Raji (cell line): ENCODE data around the gene PILRB.

Experiments used
- POLR2A ChIP-seq: IDR thresholded peaks from 2 replicates; pipeline ENCODE4 v1.6.1; 2011; ENCODE audit warnings: low read depth, low read length, control low read depth; ENCODE audit not compliant: insufficient read depth

Gene PILRB

DNA sequence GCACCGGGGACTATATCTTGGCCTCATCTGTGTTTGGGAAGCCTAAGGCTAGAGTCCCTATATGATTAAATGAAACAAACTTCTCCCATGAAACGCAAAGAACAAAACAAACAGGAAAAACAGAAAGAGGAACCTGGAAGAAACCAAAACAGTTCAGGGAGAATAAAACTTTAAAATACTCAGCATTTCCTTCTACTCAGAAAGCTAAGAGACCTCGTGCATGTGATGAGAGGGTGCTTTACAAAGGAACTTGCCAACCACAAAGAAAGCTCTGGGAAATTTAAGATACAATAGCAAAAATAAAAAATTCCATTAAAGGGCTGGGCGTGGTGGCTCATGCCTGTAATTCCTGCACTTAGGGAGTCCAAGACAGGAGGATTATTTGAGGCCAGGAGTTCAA, 22.3 kb downstream of the PILRB start:
- TF ChIP-seq POLR2A: no peak

- no peak for TF ChIP-seq POLR2A
Measured at GRCh38 chr7:100384628-100385294, 26.8 kb downstream of the PILRB start.

GRCh38 chr7:100386940-100387339, 29.0 kb downstream of the PILRB start:
- TF ChIP-seq POLR2A: no peak

- no peak for TF ChIP-seq POLR2A
Measured at GRCh38 chr7:100387695-100388094, 29.8 kb downstream of the PILRB start.

GRCh38 chr7:100389437-100390088, 31.6 kb downstream of the PILRB start:
- TF ChIP-seq POLR2A: no peak

DNA sequence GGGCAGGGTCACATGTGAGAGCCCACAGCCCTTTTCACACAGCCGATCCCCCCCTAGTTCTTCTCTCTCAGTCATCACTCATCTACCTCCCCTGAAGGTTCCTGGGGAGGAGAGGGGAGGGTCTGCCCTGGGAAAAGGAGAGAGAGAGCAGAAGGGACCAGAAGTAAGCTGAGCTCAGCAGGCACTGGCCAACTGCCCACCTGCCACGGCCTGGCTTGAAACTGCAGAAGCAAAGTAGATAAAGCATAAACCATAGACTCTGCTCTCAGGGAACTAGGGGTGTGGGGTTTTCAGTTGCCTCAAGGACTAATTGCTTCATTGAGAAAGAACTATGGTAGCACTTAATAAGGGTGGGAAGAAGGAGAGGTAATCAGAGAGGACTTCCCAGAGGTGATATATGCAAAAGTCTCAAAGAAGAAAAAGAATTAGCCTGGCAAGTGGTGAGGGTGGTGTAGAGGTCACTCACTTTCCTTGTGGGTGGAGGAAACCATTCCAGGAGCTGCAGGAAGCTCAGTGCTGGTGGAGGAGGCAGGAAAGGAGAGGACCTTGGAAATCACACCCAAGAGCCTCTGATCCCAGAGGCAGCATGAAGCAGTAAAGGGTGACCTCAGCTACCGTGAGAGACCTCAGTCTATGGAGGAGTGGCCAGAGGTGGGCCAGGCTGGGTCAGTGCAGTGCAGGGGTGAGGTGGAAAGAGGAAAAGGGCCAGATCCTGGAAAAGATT, 32.5 kb downstream of the PILRB start:
- no peak for TF ChIP-seq POLR2A

DNA sequence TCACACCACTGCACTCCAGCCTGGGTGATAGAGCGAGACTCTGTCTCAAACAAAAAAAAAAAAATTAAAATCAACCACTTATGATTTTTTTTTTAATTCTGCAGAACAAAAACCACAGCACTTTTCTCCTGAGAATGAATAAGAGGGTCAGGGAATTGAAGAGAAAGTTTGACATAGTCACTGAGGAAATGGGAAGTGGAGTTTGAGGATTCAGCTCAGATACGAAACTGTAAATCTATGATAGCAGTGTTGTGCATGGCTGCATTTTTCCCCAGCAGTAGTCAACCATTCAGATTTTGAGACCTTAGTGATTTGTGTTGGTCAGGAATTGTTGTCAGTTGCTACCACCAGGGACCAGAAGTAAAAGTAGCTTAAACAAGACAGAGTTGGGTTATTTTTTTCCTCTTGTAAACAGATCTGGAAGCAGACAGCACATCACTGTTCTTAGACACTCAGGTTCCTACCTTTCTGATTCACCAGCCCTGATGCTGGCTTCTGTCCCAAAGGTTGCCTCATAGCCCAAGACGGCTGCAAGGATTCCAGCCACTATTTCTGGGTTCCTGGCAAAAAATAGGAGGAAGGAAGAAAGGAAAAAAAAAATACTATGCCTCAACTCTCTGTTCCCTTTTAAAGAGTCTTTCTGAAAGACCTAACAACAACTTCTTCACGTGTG, 35.5 kb downstream of the PILRB start:
- no peak for TF ChIP-seq POLR2A

DNA sequence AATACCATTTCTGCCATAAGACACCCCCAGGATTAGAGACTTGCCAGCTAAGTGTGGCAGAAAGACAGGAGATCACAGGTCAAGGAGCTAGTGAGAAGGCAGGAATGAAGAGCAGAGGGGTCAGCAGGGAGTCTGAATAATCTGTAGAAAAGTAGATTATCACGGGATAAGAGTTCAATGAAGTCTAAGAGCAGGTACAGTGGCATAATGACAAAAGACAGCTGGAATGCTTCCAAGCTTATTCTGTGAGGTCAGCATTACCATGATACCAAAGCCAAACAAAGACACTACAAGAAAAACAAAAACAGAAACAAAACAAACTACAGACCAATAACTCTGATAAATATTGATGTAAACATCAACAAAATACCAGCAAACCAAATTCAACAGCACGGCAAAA, 36.2 kb downstream of the PILRB start:
- TF ChIP-seq POLR2A: no peak

DNA sequence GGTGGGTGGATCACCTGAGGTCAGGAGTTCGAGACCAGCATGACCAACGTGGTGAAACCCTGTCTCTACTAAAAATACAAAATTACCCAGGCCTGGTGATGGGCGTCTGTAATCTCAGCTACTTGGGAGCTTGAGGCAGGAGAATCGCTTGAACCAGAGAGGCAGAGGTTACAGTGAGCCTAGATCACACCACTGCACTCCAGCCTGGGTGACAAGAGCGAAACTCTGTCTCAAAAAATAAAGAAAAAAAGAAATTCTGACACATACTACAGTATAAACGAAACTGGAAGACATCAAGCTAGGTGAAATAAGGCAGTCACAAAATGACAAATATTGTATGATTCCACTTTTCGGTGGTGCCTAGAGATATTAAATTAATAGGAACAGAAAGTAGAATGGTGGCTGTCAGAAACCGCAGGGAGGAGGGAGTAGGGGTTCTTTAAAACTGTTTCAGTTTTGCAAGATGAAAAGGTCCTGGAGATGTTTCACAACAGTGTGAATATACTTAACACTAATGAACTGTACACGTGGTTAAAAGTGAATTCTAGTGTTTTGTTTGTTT, 38.6 kb downstream of the PILRB start:
- no peak for TF ChIP-seq POLR2A

DNA sequence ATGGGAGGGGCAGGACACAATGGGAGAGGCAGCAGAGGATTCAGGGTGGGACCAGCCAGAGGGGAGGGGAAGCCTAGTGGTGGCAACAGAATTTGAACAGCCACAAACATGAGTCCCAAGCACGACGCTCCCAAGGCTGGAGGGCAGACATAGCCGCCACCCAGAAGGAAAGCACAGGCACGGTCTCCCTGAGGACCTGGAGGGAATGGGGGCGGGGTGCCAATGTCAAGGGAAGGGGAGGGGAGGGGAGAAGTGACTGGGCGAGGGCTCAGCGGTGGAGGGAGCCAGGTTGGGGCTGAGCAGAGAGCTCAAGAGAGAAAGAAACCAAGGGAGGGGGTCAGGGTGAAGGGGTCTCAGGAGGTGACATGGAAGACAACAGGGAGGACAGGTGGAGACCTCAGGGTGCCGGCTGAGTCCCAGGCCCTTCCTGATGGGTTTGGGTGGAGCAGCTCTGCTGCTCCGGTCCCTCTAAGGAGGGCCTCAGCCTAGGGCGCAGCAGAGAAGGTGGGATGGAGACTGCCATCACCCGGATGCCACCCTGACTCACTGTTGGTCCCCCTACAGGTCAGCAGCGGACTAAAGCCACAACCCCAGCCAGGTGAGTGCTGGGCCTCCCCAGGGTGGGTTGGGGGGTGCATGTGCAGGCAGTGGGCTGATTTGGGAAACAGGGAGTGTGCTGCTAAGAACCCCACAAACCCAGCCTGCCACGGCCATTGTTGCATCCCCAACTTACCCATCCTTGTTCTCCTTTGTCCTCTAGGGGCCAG, 39.6 kb downstream of the PILRB start:
- no peak for TF ChIP-seq POLR2A

GRCh38 chr7:100398239-100398638, 40.3 kb downstream of the PILRB start:
- TF ChIP-seq POLR2A: no peak

- TF ChIP-seq POLR2A: no peak
Measured at GRCh38 chr7:100400041-100400440, 42.1 kb downstream of the PILRB start.

DNA sequence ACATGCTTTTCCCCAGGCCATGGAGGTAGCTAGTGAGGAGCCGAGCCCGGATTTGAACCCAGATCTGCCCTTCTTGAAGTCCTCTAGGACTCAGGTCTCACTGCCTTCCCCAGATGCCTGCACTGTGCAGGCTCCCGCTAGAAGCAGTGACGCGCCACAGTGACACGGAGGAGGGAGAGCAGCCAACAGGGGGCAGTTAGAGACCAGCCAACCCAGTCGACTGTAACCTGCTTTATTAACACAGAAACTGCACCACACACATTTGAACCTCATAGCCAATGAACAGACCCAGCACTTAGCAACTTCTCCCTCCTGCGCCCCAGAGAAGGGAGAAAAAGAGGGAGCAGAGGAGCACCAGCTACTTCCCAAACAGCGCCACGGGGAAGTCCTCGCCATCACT, 42.7 kb downstream of the PILRB start:
- TF ChIP-seq POLR2A: no peak

- TF ChIP-seq POLR2A: no peak
Measured at GRCh38 chr7:100401811-100402210, 43.9 kb downstream of the PILRB start.

DNA sequence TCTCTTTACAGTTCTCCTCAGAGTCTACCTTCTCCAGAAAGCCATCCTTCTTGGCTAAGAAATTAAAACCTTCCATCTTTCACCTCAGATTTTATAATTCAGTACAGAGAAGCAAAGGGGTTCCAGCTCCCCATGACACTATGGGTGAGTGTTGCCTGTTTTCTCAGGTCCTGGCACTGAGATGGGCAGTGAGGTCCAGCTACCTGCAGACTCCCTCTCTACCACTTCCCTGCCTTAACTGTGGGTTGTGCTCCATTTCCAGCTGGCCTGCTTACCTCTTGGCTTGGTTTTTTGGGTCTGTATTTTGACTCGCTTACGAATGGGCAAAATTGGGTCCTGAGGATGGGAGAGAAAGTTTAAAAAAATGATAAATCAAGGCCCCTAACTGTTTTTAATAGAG, 44.3 kb downstream of the PILRB start:
- TF ChIP-seq POLR2A: no peak

- no peak for TF ChIP-seq POLR2A
Measured at GRCh38 chr7:100406767-100407166, 48.9 kb downstream of the PILRB start.
